GM12878 (cell line): ENCODE measurements around the gene ZNF768. TPM values are rescaled to one million over a fixed set of nuclear protein-coding genes. Genes with fewer than 3 reads are reported as not detected.

ENCODE experiments used
- ATAC-seq: fragments of 200-7000 bp; cut with Tn5 transposase; 3 replicates; pipeline ENCODE4 v1.9.1; 2020; ENCODE audit warnings: mild to moderate bottlenecking, moderate library complexity
- BruUV-seq: library from RNA; stranded (reverse); fragments of 400-500 nt; replicated peaks from 2 replicates; lab custom pipeline; 2021; lab: Mats Ljungman, UMichigan
- CTCF ChIA-PET: fragments of 300-600 bp; sonication (Branson Sonifier 250); formaldehyde crosslinking; extraction: SDS; loops from one replicate; lab custom pipeline; 2021; ENCODE audit warnings: inconsistent platforms; lab: Yijun Ruan, JAX
- POLR2A ChIA-PET: fragments of 350-600 bp; formaldehyde crosslinking; extraction: SDS; loops from one replicate; lab custom pipeline; 2021; ENCODE audit warnings: inconsistent platforms; lab: Charles Lee
- RAD21 ChIA-PET: fragments of 300-600 bp; sonication (Branson Sonifier 250); formaldehyde crosslinking; loops from one replicate; lab custom pipeline; 2023; ENCODE audit warnings: antibody characterized with exemption; ENCODE audit not compliant: unreplicated experiment; lab: Charles Lee
- SMC1A ChIA-PET: fragments of 300-600 bp; sonication (Branson Sonifier 250); formaldehyde crosslinking; loops from one replicate; lab custom pipeline; 2023; ENCODE audit not compliant: unreplicated experiment, uncharacterized antibody; lab: Charles Lee
- DNase-seq: peaks from one replicate; pipeline ENCODE4 v3.0.0-alpha.2; 2011; ENCODE audit warnings: low read depth, low spot score
- FAIRE-seq: peaks from 3 replicates; lab custom pipeline; 2011; peaks lifted over from hg19 to GRCh38; lab: Jason Lieb, UNC
- H2AFZ ChIP-seq: 2 replicates; pipeline ENCODE4 v1.6.0; 2011; ENCODE audit warnings: low read depth, low read length, control low read depth; ENCODE audit not compliant: control insufficient read depth
- H3K27ac ChIP-seq: 2 replicates; pipeline ENCODE4 v1.5.1; 2011; ENCODE audit warnings: control low read depth; ENCODE audit not compliant: control insufficient read depth, insufficient read depth
- H3K27me3 ChIP-seq, 2 experiments: replicated peaks in 1 of 2; 2 replicates each; pipeline versions ENCODE4 v1.6.0 to v1.6.1; 2011; ENCODE audit warnings: low read length in 1 of 2; ENCODE audit not compliant: control insufficient read depth in 2 of 2, insufficient read depth in 2 of 2
- H3K36me3 ChIP-seq, 2 experiments: 2 replicates each; pipeline ENCODE4 v1.5.1; 2011; ENCODE audit warnings: low read length in 1 of 2; ENCODE audit not compliant: control insufficient read depth in 2 of 2, insufficient read depth in 2 of 2
- H3K4me1 ChIP-seq: 2 replicates; pipeline ENCODE4 v1.6.1; 2011; ENCODE audit warnings: mild to moderate bottlenecking, low read length, moderate library complexity, mixed read lengths; ENCODE audit not compliant: control insufficient read depth, insufficient read depth
- H3K4me2 ChIP-seq: 2 replicates; pipeline ENCODE4 v1.6.0; 2011; ENCODE audit warnings: control low read depth; ENCODE audit not compliant: control insufficient read depth, insufficient read depth
- H3K4me3 ChIP-seq: fragments of 200-600 bp; sonication (generic); 2 replicates; pipeline ENCODE4 v1.5.1; 2016
- H3K79me2 ChIP-seq: 2 replicates; pipeline ENCODE4 v1.6.0; 2011; ENCODE audit warnings: low read length; ENCODE audit not compliant: control insufficient read depth, insufficient read depth
- H3K9ac ChIP-seq: 2 replicates; pipeline ENCODE4 v1.8.0; 2011; ENCODE audit warnings: low read length, control low read depth, mixed read lengths; ENCODE audit not compliant: control insufficient read depth, insufficient read depth
- H3K9me3 ChIP-seq: replicated peaks from 3 replicates; pipeline ENCODE4 v1.5.1; 2011; ENCODE audit warnings: mild to moderate bottlenecking, low read length; ENCODE audit not compliant: control insufficient read depth, insufficient read depth
- H4K20me1 ChIP-seq: 2 replicates; pipeline ENCODE4 v1.6.0; 2011; ENCODE audit not compliant: control insufficient read depth, insufficient read depth
- CBX5 ChIP-seq: sonication (generic); IDR thresholded peaks from 2 replicates; pipeline ENCODE4 v1.6.1; 2016; ENCODE audit warnings: low read depth, moderate library complexity, mild to moderate bottlenecking, inconsistent platforms
- EP300 ChIP-seq, 2 experiments: fragments of 150-350 bp in 1 of 2; IDR thresholded peaks; 2 replicates each; pipeline ENCODE4 v1.6.1; 2011 to 2012; ENCODE audit warnings: low read depth in 2 of 2, low read length in 2 of 2, borderline replicate concordance in 1 of 2, improper control_type of control experiment in 1 of 2, inconsistent platforms in 1 of 2; ENCODE audit not compliant: control insufficient read depth in 1 of 2
- KDM1A ChIP-seq: fragments of 200-600 bp; sonication (generic); IDR thresholded peaks from 2 replicates; pipeline ENCODE4 v1.6.1; 2016; ENCODE audit warnings: borderline replicate concordance
- NFYA ChIP-seq: IDR thresholded peaks from 2 replicates; pipeline ENCODE4 v1.6.1; 2011; ENCODE audit warnings: low read depth, mild to moderate bottlenecking, low read length, improper control_type of control experiment, borderline replicate concordance
- NR2C1 ChIP-seq: fragments of 450-650 bp; IDR thresholded peaks from 2 replicates; pipeline ENCODE4 v1.6.1; 2017; ENCODE audit warnings: antibody characterized with exemption, mild to moderate bottlenecking, moderate library complexity
- NRF1 ChIP-seq: conservative IDR thresholded peaks from 2 replicates; pipeline ENCODE4 v1.6.1; 2011; ENCODE audit warnings: mild to moderate bottlenecking, low read depth, low read length, improper control_type of control experiment
- RCOR1 ChIP-seq: conservative IDR thresholded peaks from 2 replicates; pipeline ENCODE4 v1.6.1; 2012; ENCODE audit warnings: low read depth, low read length, improper control_type of control experiment
- SMAD5 ChIP-seq: IDR thresholded peaks from 2 replicates; pipeline ENCODE4 v1.6.1; 2016; ENCODE audit warnings: antibody characterized with exemption, low read depth
- TCF12 ChIP-seq: IDR thresholded peaks from 2 replicates; pipeline ENCODE4 v1.6.1; 2011; ENCODE audit warnings: low read depth, mild to moderate bottlenecking, low read length
- WGBS: methylation state at CpG from one replicate; pipeline ENCODE4 v1.1.6; 2016; ENCODE audit warnings: low lambda C conversion rate; ENCODE audit not compliant: insufficient replicate concordance, insufficient coverage; ENCODE audit errors: missing lambda C conversion rate; 5-methylcytosine and 5-hydroxymethylcytosine counted together
- in situ Hi-C: fragments of 300-500 bp; cut with MboI; formaldehyde crosslinking; loops from 9 replicates; pipeline ENCODE4 v1.14.3; 2018; ENCODE audit warnings: mixed read lengths
- intact Hi-C: fragments of 100-400 bp; cut with micrococcal nuclease; formaldehyde crosslinking; loops from one replicate; pipeline ENCODE4 v1.14.2; 2022; ENCODE audit not compliant: unreplicated experiment
- polyA plus RNA-seq, 11 experiments: library from polyadenylated mRNA; depleted of rRNA in 4 of 11; unstranded in 6 of 11; stranded (reverse) in 5 of 11; fragments of >200 nt; fragmentation: Nextera tagmentation in 4 of 11; fragmentation: Illumina TruSeq in 1 of 11; extraction: Ambion mirVana in 4 of 11; extraction: Trizol in 1 of 11; gene quantifications; 1 replicate in 1 of 11; 2 replicates in 10 of 11; pipeline versions ENCODE4 v1.2.1 to v1.2.3, GENCODE V29; 2011 to 2016; ENCODE audit warnings: inconsistent platforms in 2 of 11, missing spikeins in 2 of 11, low read depth in 1 of 11
- total RNA-seq, 4 experiments: library from RNA; depleted of rRNA in 3 of 4; stranded (reverse); fragments of >200 nt in 3 of 4; fragmentation: Illumina TruSeq in 1 of 4; extraction: Trizol in 1 of 4; gene quantifications; 2 replicates each; pipeline versions ENCODE4 v1.2.1 to v1.2.3, GENCODE V29; 2013 to 2021
- TF ChIP-seq, protein P1 (sequence below): IDR thresholded peaks from 2 replicates; pipeline ENCODE4 v1.6.1; 2012; ENCODE audit warnings: improper control_type of control experiment, low read depth, low read length; ENCODE audit not compliant: insufficient replicate concordance
- TF ChIP-seq, protein P2 (sequence below): fragments of 450-650 bp; IDR thresholded peaks from 2 replicates; pipeline ENCODE4 v1.6.1; 2018; ENCODE audit warnings: borderline replicate concordance, mild to moderate bottlenecking; ENCODE audit not compliant: partially characterized antibody
- TF ChIP-seq, protein P3 (sequence below): fragments of 450-650 bp; IDR thresholded peaks from 2 replicates; pipeline ENCODE4 v1.6.1; 2017; ENCODE audit warnings: antibody characterized with exemption, mild to moderate bottlenecking, moderate library complexity

ZNF768 gene
- total and polyA plus RNA-seq, 10 of the 15 experiments (the other 5 are each of a cell fraction or from before 2014, with no cell fraction given) = 0.05 to 23.1 (median 9.1) TPM

DNA sequence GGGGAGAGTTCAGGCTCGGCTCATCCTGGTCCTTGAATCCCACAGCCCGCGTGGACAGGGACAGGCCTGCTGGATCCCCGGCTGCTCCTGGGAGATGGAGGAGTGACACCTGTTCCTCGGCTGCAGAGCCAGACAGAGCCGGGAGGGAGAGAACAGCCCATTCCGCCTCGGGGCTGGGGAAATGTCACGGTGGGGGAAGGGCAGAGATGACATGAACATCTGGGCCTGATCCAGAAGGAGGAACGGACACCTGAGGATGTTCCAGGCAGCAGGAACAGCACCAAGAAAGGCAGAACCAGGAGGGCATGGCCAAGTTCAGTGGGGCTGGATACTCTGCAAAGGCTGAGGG is 29.7 kb upstream of the ZNF768 start:
- no TSS peak for BruUV-seq
- RAD21 ChIA-PET = interaction anchor here (4.3 kb wide), 1 partner anchor 20 kb away, joined by 99 read pairs; the partner anchor contains the start of gene ZNF747
- Histone ChIP-seq H3K9ac (no peak overlapping the region), H3K4me3 (no peak overlapping the region), H3K36me3 (peaks cover 7 to 10% of the 10 kb centered on the region in 2 experiments; a peak in 3 of 4 replicates), H3K27ac (no peak overlapping the region), H3K4me1 (no peaks in the 10 kb centered on the region), H3K27me3 (no peaks in the 10 kb centered on the region), H2AFZ (no peak overlapping the region), H3K9me3 (no peaks in the 10 kb centered on the region), H3K4me2 (no peak overlapping the region), H4K20me1 (no peaks in the 10 kb centered on the region), H3K79me2 (peaks cover 11% of the 10 kb centered on the region)
- CTCF ChIA-PET = interaction anchor here (1.2 to 3.0 kb wide), 4 partner anchors 16 to 126 kb away, joined by 3 to 59 read pairs (median 8); partner anchors contain the start of genes DCTPP1 and ZNF747
- DNase-seq (no peak), ATAC-seq (no peak), FAIRE-seq (no peak)
- in situ Hi-C loops (no loop called here), intact Hi-C loops (no loop called here)
- 94% methylated on average over 10 of the region's 10 CpGs for WGBS
- POLR2A ChIA-PET = no interaction called here
- SMC1A ChIA-PET = interaction anchor here (1.3 to 2.8 kb wide), 3 partner anchors 12 to 21 kb away, joined by 4 to 47 read pairs (median 6); partner anchors contain the start of gene ZNF747
- TF ChIP-seq NRF1 = no peak
- TF ChIP-seq KDM1A = no peak
- TF ChIP-seq SMAD5 = no peak
- TF ChIP-seq, protein P1, sequence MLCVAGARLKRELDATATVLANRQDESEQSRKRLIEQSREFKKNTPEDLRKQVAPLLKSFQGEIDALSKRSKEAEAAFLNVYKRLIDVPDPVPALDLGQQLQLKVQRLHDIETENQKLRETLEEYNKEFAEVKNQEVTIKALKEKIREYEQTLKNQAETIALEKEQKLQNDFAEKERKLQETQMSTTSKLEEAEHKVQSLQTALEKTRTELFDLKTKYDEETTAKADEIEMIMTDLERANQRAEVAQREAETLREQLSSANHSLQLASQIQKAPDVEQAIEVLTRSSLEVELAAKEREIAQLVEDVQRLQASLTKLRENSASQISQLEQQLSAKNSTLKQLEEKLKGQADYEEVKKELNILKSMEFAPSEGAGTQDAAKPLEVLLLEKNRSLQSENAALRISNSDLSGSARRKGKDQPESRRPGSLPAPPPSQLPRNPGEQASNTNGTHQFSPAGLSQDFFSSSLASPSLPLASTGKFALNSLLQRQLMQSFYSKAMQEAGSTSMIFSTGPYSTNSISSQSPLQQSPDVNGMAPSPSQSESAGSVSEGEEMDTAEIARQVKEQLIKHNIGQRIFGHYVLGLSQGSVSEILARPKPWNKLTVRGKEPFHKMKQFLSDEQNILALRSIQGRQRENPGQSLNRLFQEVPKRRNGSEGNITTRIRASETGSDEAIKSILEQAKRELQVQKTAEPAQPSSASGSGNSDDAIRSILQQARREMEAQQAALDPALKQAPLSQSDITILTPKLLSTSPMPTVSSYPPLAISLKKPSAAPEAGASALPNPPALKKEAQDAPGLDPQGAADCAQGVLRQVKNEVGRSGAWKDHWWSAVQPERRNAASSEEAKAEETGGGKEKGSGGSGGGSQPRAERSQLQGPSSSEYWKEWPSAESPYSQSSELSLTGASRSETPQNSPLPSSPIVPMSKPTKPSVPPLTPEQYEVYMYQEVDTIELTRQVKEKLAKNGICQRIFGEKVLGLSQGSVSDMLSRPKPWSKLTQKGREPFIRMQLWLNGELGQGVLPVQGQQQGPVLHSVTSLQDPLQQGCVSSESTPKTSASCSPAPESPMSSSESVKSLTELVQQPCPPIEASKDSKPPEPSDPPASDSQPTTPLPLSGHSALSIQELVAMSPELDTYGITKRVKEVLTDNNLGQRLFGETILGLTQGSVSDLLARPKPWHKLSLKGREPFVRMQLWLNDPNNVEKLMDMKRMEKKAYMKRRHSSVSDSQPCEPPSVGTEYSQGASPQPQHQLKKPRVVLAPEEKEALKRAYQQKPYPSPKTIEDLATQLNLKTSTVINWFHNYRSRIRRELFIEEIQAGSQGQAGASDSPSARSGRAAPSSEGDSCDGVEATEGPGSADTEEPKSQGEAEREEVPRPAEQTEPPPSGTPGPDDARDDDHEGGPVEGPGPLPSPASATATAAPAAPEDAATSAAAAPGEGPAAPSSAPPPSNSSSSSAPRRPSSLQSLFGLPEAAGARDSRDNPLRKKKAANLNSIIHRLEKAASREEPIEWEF = no peak
- TF ChIP-seq, protein P2, sequence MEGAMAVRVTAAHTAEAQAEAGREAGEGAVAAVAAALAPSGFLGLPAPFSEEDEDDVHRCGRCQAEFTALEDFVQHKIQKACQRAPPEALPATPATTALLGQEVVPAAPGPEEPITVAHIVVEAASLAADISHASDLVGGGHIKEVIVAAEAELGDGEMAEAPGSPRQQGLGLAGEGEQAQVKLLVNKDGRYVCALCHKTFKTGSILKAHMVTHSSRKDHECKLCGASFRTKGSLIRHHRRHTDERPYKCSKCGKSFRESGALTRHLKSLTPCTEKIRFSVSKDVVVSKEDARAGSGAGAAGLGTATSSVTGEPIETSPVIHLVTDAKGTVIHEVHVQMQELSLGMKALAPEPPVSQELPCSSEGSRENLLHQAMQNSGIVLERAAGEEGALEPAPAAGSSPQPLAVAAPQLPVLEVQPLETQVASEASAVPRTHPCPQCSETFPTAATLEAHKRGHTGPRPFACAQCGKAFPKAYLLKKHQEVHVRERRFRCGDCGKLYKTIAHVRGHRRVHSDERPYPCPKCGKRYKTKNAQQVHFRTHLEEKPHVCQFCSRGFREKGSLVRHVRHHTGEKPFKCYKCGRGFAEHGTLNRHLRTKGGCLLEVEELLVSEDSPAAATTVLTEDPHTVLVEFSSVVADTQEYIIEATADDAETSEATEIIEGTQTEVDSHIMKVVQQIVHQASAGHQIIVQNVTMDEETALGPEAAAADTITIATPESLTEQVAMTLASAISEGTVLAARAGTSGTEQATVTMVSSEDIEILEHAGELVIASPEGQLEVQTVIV = no peak
- no peak for TF ChIP-seq NFYA
- no peak for TF ChIP-seq EP300 (IDR thresholded peaks at IDR 0.05; ENCODE audit: borderline replicate concordance in 1 of 2, control insufficient read depth in 1 of 2, low read depth in 2 of 2, low read length in 2 of 2)
- TF ChIP-seq, protein P3, sequence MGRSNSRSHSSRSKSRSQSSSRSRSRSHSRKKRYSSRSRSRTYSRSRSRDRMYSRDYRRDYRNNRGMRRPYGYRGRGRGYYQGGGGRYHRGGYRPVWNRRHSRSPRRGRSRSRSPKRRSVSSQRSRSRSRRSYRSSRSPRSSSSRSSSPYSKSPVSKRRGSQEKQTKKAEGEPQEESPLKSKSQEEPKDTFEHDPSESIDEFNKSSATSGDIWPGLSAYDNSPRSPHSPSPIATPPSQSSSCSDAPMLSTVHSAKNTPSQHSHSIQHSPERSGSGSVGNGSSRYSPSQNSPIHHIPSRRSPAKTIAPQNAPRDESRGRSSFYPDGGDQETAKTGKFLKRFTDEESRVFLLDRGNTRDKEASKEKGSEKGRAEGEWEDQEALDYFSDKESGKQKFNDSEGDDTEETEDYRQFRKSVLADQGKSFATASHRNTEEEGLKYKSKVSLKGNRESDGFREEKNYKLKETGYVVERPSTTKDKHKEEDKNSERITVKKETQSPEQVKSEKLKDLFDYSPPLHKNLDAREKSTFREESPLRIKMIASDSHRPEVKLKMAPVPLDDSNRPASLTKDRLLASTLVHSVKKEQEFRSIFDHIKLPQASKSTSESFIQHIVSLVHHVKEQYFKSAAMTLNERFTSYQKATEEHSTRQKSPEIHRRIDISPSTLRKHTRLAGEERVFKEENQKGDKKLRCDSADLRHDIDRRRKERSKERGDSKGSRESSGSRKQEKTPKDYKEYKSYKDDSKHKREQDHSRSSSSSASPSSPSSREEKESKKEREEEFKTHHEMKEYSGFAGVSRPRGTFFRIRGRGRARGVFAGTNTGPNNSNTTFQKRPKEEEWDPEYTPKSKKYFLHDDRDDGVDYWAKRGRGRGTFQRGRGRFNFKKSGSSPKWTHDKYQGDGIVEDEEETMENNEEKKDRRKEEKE = no peak
- no peak for TF ChIP-seq NR2C1
- no peak for TF ChIP-seq TCF12
- TF ChIP-seq CBX5 = no peak
- no peak for TF ChIP-seq RCOR1
